NCI-H1436 treated with DMSO at 0.1 percent for 48 hours (cell line): ENCODE data around the gene SRD5A1.

Experiments
- DNase-seq: peaks from one replicate; lab custom pipeline; 2025; lab: John Stamatoyannopoulos, UW

Gene SRD5A1

GRCh38 chr5:6604341-6604740 lies 28.9 kb upstream of the SRD5A1 start:
- DNase-seq, result no peak

DNA sequence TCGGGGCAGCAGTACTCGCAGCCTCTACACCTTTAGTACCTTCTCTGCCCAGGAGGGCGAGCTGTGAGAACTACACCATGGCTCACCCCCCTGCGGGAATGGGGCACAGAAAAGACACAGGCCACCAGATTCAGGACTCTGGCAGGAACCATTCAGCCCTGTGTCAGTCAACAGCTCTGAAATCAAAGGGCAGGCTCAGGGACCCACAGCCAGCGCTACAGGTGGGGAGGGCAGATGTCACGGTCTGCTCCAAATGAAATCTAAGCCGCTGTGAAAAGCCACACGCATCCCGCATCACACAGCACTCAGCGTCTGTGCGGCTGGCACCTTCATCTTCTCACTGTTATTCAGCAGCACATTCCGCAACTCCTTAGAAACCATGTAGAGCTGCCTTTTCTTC lies 28.3 kb upstream of the SRD5A1 start:
- no peak for DNase-seq

DNA sequence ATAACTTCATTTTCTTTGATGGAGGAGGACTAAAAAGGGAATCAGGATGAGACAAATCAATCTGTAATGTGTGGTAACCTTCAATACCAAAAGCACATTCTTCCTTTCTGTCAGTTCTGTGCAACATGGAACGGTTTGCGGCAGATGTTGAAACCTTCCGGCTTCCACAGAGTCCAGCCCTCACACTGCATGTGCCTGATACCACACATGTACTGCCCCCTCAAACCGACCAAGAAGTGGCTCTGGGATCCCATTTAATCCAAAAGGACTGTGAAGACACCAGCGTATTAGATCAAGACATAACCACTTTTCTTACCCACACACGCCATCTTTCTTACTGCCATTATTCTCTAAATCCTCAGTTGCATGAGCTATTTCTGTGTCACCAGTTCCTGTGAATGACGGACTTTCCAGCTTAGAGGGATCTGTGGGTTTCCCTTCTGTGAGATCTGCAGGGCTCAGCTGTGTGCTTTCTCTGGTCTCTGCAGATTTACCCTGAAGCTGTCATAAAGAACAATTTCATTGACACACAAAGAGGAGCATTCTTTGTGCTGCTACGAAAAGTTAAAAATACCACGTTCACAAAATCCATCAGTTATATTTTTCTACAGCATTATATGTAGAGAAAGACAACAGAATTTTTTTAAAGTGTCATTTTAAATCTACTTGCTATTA lies 26.2 kb upstream of the SRD5A1 start:
- DNase-seq, result no peak

GRCh38 chr5:6607559-6607936 lies 25.7 kb upstream of the SRD5A1 start:
- DNase-seq, result no peak

DNA sequence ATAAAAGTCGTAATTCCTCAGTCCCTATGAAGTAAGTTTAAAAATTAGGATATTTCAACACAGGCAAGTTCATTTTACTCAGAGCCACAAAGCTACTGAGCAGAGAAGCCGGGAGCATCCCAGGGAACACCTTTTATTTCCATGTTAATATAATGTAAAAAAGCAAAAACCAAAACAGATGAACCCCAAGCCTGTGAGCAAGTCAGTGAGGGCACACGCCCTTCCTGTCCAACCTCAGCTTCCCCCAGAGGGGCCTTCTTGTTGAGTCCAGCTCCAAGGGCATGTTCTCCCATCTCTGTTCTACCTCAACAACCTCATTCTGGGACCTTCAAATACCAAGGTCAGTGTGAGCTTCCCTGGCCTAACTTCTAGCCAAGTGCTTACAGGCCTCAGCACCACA lies 25.2 kb upstream of the SRD5A1 start:
- DNase-seq, result no peak

DNA sequence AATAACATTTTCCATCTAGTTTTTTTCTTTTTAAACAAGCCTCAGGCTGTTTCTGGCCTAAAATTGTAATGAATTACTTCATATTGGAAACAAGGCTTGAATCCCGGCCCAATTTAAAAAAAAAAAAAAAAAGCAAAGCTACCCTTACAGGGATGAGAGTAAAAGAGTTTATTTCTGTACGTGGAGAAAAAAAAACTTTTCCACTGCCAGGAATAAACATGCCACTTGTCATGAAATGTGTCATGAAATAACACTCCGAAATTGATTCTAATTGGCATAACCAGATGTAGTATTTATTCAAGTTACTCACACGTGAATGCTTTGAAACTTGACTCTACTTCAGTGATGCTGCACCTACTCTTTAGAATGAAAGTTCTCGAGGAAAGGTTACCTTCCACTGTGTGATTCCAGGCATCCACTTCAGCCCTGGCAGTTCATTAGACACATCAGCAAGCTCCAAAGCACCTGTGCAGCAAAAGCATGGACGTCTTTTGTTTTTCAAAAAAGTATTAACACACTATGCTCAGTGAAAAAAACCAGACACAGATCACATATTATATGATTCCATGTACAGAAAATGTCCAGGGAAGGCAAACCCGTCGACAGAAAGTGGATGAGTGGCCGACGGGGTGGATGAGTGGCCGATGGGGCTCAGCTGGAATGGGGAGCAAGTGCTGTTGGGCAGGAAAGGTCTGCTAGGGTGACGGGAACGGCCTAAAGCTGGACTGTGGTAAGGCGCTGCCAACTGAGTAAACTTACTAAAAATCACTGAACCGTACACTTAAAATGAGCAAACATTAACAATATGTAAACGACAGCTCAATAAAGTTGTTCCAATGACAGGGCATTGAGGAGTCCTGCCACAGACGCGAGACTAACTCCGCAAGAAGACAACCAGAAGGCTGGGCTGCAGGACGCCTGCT lies 21.6 kb upstream of the SRD5A1 start:
- no peak for DNase-seq

GRCh38 chr5:6615034-6615815 lies 18.0 kb upstream of the SRD5A1 start:
- DNase-seq, result no peak

GRCh38 chr5:6616632-6617031 lies 16.6 kb upstream of the SRD5A1 start:
- DNase-seq, result no peak

DNA sequence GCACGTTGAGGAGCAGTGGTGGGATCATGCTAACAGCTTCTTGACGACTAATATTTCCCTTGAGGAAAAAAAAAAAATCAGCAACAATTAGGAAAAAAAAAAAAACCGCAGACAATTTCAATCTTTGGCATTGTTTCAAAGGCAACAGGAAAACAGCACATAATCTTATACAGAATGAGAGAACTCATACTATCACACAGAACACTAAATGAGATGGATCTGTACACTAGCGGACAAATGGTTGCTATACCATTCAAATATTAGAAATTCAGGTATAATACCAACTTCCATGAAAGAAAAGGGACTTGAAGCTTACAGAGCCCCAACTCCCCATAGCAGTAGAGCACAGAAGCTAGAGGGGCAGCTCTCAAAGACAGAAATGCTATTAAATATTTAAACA lies 10.0 kb upstream of the SRD5A1 start:
- no peak for DNase-seq

DNA sequence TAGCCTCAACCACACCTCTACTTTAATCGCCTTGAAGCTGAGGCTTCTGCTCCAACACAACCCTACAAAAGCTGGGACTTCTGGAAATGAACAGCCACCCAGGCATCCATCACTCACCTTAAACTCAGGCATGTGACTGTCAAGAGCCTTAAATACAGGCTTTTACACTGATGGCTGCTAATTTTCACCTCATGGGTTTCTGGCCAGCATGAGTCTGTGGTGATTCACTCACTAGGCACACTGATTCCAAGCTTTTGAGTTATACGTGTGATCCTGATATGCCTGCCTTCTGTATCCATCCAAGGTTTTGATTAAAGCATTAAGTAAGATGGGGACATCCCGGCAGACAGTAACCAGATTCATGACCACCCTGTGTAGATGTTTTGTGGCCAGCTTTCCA lies 9.3 kb upstream of the SRD5A1 start:
- no peak for DNase-seq

DNA sequence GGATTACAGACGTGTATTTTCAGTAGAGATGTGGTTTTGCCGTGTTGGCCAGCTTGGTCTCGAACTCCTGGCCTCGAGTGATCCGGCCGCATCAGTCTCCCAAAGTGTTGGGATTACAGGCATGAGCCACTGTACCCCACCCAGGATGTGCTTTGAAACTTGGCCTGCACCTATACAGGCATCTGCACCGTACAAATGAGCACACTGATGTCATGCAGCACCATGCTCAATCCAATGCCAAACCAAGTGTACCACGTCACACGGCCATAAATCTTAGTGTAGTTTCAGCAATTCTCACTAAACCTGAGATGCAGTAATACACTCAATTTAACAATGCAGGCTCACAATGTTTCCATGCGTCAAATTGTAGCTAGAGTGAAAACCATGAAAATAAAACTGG lies 6.7 kb upstream of the SRD5A1 start:
- DNase-seq, result no peak

DNA sequence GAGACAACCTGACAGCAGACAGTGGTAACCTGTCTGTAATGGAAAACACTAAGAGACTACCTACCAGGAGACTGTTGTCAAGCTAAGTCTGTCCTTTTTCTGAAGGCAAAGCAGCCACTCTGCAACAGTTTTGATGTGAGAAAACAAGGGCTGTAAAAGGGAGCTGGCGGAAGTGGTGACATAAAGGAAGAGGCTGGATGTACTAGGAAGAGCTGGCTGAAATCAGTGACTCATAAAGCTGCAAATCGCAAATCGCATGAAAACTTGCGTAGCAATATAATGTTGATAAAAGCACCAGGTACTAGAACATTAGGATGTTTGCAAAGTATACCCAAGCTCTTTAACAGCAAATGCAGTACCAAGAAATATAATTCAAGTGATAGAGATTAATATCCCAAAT lies 1.8 kb upstream of the SRD5A1 start:
- no peak for DNase-seq

DNA sequence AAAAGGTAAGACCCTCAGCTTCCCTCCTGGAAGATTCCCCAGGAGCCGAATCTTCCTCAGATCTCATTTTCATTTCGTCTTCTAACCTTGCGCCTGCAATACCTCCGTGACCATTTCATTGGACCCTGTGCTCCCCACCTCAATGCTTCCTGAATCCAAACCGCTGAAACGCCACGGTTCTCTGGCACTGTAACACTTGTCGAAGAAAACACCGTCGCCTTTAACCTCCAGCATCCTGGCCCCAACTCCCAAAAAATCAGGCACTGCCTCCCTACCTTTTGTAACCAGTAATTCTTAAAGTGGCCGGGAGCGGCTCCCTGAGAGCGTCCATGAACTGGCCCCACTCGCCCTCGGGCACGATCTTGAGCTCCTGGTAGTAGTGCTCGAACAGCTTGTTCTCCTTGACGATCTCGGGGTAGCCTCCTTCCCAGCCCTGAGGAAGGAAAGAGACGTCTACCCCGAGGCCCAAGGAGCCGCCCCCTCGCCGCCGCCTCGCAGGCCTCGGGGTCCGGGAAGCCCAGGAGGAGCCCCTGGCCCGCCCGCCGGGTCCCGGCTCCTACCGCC lies 834 bp upstream of the SRD5A1 start:
- DNase-seq, result no peak

- no peak for DNase-seq
Observed at GRCh38 chr5:6633469-6634245, 417 bp downstream of the SRD5A1 start.

DNA sequence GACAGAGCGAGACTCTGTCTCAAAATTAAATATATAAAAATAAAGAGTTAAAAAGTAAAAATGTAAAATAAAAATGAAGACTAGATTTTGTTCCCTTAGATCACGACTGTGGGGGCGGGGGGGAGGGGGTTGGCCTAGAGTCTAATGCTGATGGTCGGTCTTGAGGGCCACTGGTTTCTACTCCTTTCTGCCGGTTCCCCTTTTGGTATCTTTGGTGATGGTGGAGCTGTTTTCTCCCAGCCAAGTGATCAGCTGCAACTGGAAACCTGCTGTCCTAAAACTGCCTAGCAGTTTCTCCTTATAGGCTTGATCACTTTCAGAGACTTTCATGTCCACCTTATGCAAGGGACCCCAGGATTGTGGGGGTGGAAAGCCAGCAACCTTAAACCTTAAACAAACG lies 1.1 kb downstream of the SRD5A1 start:
- DNase-seq, result no peak

DNA sequence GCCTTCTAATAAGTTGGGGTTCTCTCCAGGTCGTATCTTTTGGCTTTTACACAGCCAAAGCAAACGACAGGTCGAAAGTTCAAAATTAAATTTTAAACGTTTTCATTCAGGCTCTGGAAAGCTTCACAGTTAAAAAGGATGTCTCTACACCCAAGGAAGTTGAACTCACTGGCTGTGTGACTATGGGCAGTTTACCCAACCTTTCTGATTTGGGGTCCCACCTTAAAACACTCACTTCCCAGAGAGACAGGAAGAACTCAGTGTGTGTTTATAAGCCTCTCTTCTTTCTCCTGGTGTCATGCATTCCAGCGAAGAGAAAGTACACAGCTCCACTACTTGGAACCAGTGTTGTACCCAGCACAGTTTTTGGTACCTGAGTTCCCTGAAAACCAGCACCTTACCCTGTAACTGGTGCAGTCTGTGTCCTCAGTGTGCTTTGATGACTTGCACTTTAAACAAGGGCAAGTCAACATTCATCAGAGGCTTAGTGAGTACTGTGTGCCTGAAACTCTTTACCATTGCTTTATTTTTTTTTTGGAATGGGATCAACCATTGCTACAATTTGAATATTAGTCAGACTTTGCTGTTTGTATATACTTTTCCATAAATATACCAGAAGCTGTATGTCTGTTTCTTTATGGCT lies 1.7 kb downstream of the SRD5A1 start:
- DNase-seq, result no peak

DNA sequence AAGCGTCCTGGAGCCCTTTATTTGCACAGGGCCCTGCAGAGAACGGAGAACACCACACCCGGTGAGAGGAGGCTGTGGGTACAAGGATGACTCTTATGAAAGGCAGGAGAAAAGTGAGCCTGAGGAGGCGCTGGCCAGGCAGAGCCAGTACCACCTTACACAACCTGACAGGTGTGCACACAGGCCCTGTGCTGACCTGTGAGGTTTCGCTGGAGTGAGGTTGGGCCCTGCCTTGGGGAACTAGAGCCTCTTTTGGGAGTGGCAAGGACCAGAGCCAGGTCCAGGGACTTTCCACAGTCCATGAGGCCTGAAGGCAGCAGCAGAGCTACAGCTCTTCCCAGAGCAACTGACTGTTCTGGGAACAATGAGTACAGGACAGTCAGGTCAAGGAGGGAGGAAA lies 3.1 kb downstream of the SRD5A1 start:
- DNase-seq, result no peak

DNA sequence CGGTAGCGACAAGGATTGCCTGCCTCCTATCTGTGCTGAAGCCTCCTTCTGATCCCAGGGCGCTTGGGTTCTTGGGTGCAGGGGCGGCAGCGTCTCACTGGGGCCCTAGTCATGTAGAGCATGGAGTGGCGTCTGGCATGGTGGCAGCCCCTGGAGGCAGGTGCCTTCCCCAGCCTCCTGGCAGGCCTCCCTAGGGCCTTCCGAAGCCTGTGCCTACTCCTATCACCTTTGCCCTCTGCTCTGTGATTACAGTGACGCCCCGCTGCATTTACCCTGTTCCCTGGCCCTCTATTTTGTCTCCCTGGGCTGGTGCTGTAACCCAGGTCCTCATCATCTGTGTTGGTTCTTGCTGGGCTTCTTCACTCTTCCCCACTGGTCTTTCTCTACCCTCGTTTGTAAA lies 3.8 kb downstream of the SRD5A1 start:
- DNase-seq, result no peak

- no peak for DNase-seq
Observed at GRCh38 chr5:6637590-6637989, 4.3 kb downstream of the SRD5A1 start.

DNA sequence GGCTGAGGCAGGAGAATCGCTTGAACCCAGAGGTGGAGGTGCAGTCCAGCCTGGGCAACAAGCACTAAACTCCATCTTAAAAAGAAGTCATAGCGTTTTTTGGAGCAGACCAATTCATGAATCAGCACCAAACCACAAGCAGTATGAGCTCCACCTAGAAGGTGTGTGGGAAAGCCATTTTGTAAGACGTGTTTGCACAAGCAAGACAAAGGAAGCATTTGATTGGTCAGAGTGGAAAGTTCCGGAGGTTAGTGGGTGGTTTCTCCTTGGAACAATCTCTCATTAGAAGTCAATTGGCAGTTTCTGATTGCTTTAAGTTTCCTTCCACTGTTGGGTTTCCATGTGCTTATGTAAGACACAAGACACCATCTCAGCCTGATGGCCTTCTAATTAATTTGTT lies 5.0 kb downstream of the SRD5A1 start:
- DNase-seq, result no peak

- no peak for DNase-seq
Observed at GRCh38 chr5:6642655-6643054, 9.4 kb downstream of the SRD5A1 start.
